ENCODE data around the gene HIVEP3. TPM values are rescaled to one million over a fixed set of nuclear protein-coding genes. Genes with fewer than 3 reads are reported as not detected.

Gene HIVEP3
- total RNA-seq, 2 experiments from 2014 or later = 25.3 to 26.2 TPM

DNA sequence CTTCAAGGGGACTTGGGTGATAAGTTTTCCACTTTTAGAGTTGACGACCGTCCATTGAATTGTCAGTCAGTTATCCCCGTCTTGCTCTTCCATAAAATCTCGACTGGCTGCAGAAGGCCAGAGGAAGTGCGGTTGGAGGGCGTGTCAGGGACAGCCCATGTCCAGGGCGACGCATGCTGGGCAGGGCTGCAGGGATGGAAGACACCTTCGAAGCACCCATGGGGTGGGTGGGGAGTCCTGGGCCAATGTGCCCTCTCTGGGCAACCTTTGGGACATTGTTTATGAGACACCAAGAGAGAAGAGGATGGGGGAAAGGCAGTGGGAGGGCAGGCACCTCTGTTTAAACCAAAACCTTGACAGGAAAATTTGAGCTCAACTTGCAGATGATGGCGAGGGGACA, 395.7 kb downstream of the HIVEP3 start:
- DNase-seq = no peak
- Mint-ChIP-seq H3K4me3 (no peak overlapping the region), H3K4me1 (ENCODE audit: low read depth) (no peaks in the 10 kb centered on the region), H3K9me3 (no peaks in the 10 kb centered on the region), H3K27ac (no peak overlapping the region), H3K36me3 (peaks cover 20% of the 10 kb centered on the region), H3K27me3 (no peaks in the 10 kb centered on the region)
- intact Hi-C loops (cut with micrococcal nuclease) = no loop called here
- CTCF ChIA-PET = interaction anchor here (0.6 kb wide), 1 partner anchor 1604 kb away, joined by 3 read pairs; no protein-coding TSS in a partner anchor
- POLR2A ChIA-PET = no interaction called here

DNA sequence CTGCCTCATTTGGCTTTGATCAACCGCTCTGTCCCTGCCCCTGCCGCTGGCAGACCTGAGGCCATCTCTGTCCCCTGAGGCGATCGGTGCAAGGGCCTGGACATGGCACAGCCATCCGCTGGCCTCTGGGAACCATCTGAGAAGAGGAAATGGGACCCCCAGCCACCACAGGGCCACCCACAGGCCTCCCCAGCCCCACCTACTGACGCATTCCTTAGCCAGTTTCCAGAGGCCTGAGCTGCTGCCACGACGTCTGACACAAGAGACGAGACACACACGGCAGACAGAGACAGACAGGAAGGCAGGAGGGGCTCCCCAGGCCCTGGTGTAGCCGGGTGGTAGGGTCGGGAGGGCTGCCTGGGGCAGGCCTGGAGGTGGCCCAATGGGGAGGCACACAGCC, 397.0 kb downstream of the HIVEP3 start:
- DNase-seq = no peak
- intact Hi-C loops (cut with micrococcal nuclease) = no loop called here
- Mint-ChIP-seq H3K9me3 (no peaks in the 10 kb centered on the region), H3K4me3 (no peak overlapping the region), H3K27ac (no peak overlapping the region), H3K4me1 (ENCODE audit: low read depth) (peaks cover 1% of the 10 kb centered on the region), H3K36me3 (peaks cover 32% of the 10 kb centered on the region), H3K27me3 (no peaks in the 10 kb centered on the region)
- ChIA-PET CTCF (interaction anchor here (1.0 kb wide), 1 partner anchor 290 kb away, joined by 3 read pairs; no protein-coding TSS in a partner anchor), POLR2A (no interaction called here)

DNA sequence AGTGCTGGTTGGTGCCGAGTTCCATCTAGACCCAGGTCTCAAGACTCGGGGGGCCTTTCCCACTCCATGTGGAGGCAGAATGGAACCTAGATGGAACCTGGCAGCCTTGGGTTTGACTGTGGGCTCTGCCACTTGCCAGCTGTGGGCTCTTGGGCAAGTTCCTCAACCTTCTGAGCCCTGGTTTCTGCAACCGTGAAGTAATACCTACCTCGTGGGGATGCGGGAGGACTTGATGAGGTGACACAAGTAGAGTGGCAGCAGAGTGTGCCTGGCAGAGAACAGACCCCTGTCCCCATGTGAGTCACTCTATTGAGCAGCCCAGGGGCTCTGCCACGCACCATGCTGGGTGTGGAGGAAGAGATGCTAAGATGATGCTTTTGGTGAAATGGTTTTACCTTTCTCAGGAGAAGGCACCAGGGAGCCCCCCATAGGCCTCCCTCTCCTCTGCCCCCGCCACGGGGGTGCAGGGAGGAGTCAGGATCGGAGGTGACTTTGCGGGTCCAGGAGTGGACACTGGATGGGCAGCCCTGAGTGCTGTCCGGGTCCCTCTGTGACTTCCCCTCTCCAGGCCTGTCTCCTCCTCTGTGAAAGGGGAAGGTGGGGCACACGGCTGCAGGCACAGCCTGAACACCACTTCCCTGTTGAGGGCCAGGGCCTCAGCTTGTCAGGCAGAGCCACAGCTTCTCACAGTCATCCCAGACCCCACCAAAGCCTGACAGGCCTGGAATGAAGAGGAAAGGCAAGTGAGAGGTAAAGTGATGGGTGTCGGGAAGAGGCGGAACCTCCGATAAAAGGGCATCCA, 397.6 kb downstream of the HIVEP3 start:
- no peaks in the 10 kb centered on the region for H3K27me3 Mint-ChIP-seq
- CTCF ChIA-PET = no interaction called here
- POLR2A ChIA-PET = no interaction called here
- H3K36me3 Mint-ChIP-seq = peaks cover 36% of the 10 kb centered on the region
- intact Hi-C loops (cut with micrococcal nuclease) = no loop called here
- H3K9me3 Mint-ChIP-seq = no peaks in the 10 kb centered on the region
- no peak overlapping the region for H3K4me3 Mint-ChIP-seq
- no peak overlapping the region for H3K27ac Mint-ChIP-seq
- DNase-seq = no peak
- H3K4me1 Mint-ChIP-seq (ENCODE audit: low read depth) = peaks cover 6% of the 10 kb centered on the region

DNA sequence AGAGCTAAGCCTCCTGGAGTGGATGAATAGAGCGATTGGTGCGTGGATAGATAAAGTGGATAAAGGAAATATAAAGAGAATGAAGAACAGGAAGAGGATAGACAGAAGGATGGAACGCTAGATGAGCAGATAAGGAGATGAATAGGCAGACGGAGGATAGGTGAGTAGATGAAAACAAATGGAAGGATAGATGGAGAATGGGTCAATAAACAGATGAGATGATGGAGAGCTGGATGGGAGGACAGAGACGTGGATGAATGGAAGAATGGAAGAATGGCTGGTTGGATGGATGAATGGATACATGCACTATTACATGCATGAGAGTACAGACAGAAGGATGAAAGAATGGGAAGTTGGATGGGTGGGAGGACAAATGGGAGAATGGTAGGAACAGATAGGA, 399.1 kb downstream of the HIVEP3 start:
- Mint-ChIP-seq H3K27ac (no peak overlapping the region), H3K27me3 (no peaks in the 10 kb centered on the region), H3K4me1 (ENCODE audit: low read depth) (peaks cover 6% of the 10 kb centered on the region), H3K4me3 (no peak overlapping the region), H3K9me3 (no peaks in the 10 kb centered on the region), H3K36me3 (peaks cover 39% of the 10 kb centered on the region)
- DNase-seq = no peak
- ChIA-PET CTCF (no interaction called here), POLR2A (no interaction called here)
- intact Hi-C loops (cut with micrococcal nuclease) = loop anchor here (10.0 kb wide), 1 partner anchor 285 kb away; no protein-coding TSS in a partner anchor

DNA sequence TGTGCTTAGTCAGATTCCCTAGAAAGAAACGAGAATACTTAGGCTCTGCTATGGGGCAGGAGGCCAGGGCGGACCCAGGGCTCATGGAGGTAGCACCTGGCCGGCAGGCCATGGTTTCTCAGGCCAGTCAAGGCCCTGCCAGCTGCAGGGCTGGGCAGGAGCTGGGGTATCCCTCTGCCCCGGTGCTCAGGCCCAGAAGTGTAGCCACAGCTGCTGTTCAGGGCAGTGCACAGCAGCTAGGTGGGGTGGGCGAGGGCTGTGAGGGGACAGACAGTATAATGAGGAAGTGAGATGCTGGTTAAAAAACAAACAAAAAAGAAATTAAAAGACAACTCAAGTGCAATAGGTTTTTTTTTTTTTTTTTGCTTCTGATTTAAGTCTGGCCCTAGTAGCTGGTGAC, 400.3 kb downstream of the HIVEP3 start:
- ChIA-PET CTCF (interaction anchor here (0.8 to 1.1 kb wide), 2 partner anchors 23 to 655 kb away, joined by 3 to 4 read pairs; no protein-coding TSS in a partner anchor), POLR2A (no interaction called here)
- H3K36me3 Mint-ChIP-seq = peaks cover 38% of the 10 kb centered on the region
- H3K27me3 Mint-ChIP-seq = no peaks in the 10 kb centered on the region
- intact Hi-C loops (cut with micrococcal nuclease) = loop anchor here (10.0 kb wide), 1 partner anchor 286 kb away; no protein-coding TSS in a partner anchor
- H3K4me1 Mint-ChIP-seq (ENCODE audit: low read depth) = peaks cover 6% of the 10 kb centered on the region
- no peak for DNase-seq
- no peaks in the 10 kb centered on the region for H3K9me3 Mint-ChIP-seq
- H3K27ac Mint-ChIP-seq = no peak overlapping the region
- H3K4me3 Mint-ChIP-seq = no peak overlapping the region

DNA sequence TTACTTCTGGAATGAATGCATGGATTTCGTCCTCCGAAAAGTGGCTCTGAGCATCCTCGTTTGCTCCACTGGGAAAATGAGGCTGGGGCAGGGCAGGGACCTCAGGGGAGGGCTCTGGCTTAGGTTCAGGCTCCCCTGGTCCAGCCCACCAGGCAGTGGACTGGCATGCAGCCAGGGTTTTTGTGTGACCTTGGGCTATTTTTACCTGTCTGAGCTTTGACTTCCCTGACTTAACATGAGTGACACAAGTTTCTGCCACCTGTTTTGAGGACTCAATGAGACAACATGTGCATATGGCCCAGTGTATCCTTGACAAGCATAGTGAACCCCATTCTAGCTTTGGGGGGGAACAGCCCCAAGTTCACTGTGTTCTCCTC, 401.7 kb downstream of the HIVEP3 start:
- POLR2A ChIA-PET = no interaction called here
- no peaks in the 10 kb centered on the region for H3K9me3 Mint-ChIP-seq
- no peak overlapping the region for H3K27ac Mint-ChIP-seq
- H3K27me3 Mint-ChIP-seq = no peaks in the 10 kb centered on the region
- intact Hi-C loops (cut with micrococcal nuclease) = loop anchor here (10.0 kb wide), 1 partner anchor 288 kb away; no protein-coding TSS in a partner anchor
- H3K4me3 Mint-ChIP-seq = no peak overlapping the region
- no peak for DNase-seq
- CTCF ChIA-PET = interaction anchor here (0.6 to 2.3 kb wide), 8 partner anchors 15 to 375 kb away, joined by 3 to 15 read pairs (median 7); no protein-coding TSS in a partner anchor
- H3K36me3 Mint-ChIP-seq = peaks cover 41% of the 10 kb centered on the region
- peaks cover 6% of the 10 kb centered on the region for H3K4me1 Mint-ChIP-seq (ENCODE audit: low read depth)

DNA sequence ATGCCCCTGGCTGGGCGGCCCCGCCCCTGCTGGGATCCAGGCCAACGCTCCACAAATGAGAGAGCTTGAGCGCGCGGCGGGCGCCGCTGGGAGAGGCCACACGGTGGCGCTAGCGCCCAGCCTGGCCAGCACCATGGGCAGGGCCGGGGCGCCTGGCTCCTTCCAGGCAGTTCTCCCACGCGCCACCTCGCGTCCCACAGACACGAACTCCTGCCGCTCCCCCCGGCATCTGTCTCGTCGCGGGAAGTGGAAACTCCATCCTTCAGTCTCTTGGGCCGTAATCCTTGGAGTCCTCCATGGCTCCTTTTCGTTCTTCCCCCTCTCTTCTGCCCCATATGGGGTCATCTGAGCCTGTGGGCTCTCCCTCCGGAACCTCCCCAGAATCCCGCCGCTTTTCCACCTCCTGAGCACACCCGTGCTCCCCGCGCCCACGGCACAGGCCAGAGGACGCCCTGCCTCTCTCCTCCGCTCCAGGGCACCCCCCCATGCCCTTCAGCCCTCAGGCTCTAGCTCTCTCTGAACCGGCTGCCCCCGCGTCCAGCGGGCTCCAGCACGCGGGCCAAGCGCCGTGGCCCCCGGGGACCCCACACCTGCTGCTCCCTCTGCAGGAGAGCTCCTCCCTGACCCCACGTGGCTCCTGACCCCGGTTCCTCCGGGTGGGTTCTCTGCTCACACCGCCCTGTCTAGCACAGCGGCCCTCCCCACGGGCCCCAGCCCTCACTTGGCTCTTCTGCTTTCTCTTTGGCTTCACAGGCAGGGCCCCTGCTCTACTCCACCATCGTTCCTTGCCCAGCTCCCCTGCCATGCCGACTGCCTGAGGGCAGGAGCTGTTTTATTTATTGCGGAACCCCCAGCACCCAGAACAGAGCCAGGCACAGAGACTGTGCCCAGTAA, 402.3 kb downstream of the HIVEP3 start:
- POLR2A ChIA-PET = no interaction called here
- H3K4me3 Mint-ChIP-seq = no peak overlapping the region

DNA sequence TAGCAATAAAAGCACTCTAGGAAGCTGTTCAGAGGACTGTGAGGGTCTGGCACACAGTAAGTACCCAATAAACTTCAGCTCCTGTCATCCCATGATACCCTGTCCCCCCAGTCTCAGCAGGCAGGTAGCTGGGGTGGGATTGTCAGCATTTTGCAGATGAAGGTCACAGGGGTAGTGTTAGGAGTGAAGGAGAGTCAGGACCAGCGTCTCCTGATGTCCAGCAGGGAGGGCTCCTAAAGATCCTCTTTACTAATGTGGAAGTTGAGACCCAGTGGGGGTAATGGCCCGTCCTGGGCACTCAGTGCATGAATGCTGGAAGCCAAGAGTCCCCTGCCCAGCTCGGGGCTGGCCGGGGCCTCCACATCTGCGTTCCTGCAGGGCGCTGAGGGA, 402.9 kb downstream of the HIVEP3 start:
- Mint-ChIP-seq H3K9me3 (no peaks in the 10 kb centered on the region), H3K27me3 (no peaks in the 10 kb centered on the region), H3K4me1 (ENCODE audit: low read depth) (peaks cover 6% of the 10 kb centered on the region), H3K4me3 (no peak overlapping the region), H3K36me3 (peaks cover 47% of the 10 kb centered on the region), H3K27ac (no peak overlapping the region)
- no peak for DNase-seq
- intact Hi-C loops (cut with micrococcal nuclease) = loop anchor here (10.0 kb wide), 1 partner anchor 289 kb away; no protein-coding TSS in a partner anchor
- ChIA-PET POLR2A (no interaction called here), CTCF (interaction anchor here (0.6 to 2.3 kb wide), 15 partner anchors 8 to 647 kb away, joined by 3 to 15 read pairs (median 4); no protein-coding TSS in a partner anchor)

More for the DNA sequence above, 402.3 kb downstream of the HIVEP3 start:
- CTCF ChIA-PET = interaction anchor here (0.6 to 2.3 kb wide), 16 partner anchors 9 to 646 kb away, joined by 3 to 15 read pairs (median 4); no protein-coding TSS in a partner anchor
- Mint-ChIP-seq H3K9me3 (no peaks in the 10 kb centered on the region), H3K4me1 (ENCODE audit: low read depth) (peaks cover 6% of the 10 kb centered on the region), H3K27me3 (no peaks in the 10 kb centered on the region), H3K27ac (peak overlapping the region; percentile 20), H3K36me3 (peaks cover 47% of the 10 kb centered on the region)
- DNase-seq = peak; percentile 78
- intact Hi-C loops (cut with micrococcal nuclease) = loop anchor here (10.0 kb wide), 1 partner anchor 288 kb away; no protein-coding TSS in a partner anchor

DNA sequence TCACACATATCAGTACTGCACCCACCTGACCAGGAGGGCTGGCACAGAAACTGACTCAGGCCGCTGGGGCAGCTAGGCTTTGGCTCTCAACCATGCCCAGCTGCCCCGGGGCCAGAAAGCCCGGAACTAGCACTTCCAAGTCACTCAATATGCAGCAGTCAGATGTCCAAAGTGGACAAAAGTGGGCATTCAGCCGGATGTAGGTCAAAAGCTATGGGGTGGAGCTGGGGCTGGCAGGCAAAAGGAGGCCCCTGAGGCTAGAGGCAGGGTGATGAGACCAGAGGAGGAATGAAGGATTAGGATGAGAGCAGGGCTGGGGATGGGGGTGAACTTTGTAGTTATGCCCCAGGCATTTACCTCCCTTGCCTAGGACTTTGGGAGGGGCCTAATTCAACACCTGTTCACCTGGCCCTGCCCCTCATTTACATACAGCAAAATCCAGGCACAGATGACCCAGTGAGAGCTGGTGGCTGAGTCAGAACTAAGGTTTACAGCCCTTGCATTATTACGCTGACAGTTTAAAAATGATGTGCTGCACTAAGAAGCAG, 403.5 kb downstream of the HIVEP3 start:
- Mint-ChIP-seq H3K36me3 (peaks cover 46% of the 10 kb centered on the region), H3K9me3 (no peaks in the 10 kb centered on the region), H3K27me3 (no peaks in the 10 kb centered on the region), H3K27ac (no peak overlapping the region), H3K4me1 (ENCODE audit: low read depth) (peaks cover 6% of the 10 kb centered on the region), H3K4me3 (no peak overlapping the region)
- DNase-seq = no peak
- POLR2A ChIA-PET = no interaction called here
- intact Hi-C loops (cut with micrococcal nuclease) = loop anchor here (10.0 kb wide), 1 partner anchor 290 kb away; no protein-coding TSS in a partner anchor
- CTCF ChIA-PET = interaction anchor here (0.7 to 2.3 kb wide), 10 partner anchors 19 to 658 kb away, joined by 3 to 15 read pairs (median 4); no protein-coding TSS in a partner anchor

DNA sequence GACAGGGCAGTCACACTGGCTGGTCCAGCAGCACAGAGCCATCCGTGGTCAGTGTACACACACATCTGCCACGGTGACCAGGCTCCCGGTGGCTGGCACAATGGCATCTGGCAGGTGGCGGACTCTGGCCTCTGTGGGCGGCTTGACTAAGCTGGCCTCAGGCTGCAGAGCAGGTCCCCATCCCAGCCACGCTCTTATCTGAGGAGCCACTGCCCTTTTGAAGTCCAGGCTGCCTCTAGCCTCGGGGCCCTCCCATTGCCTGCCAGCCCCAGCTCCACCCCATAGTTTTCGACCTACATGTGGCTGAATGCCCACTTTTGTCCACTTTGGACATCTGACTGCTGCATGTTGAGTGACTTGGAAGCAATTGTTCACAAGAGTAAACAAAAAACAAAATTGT, 404.3 kb downstream of the HIVEP3 start:
- CTCF ChIA-PET = interaction anchor here (1.3 to 1.6 kb wide), 3 partner anchors 12 to 659 kb away, joined by 3 read pairs; no protein-coding TSS in a partner anchor
- intact Hi-C loops (cut with micrococcal nuclease) = loop anchor here (10.0 kb wide), 1 partner anchor 290 kb away; no protein-coding TSS in a partner anchor
- Mint-ChIP-seq H3K9me3 (no peaks in the 10 kb centered on the region), H3K4me1 (ENCODE audit: low read depth) (peaks cover 6% of the 10 kb centered on the region), H3K27ac (no peak overlapping the region), H3K27me3 (no peaks in the 10 kb centered on the region), H3K4me3 (no peak overlapping the region), H3K36me3 (peaks cover 47% of the 10 kb centered on the region)
- DNase-seq = no peak
- POLR2A ChIA-PET = no interaction called here

DNA sequence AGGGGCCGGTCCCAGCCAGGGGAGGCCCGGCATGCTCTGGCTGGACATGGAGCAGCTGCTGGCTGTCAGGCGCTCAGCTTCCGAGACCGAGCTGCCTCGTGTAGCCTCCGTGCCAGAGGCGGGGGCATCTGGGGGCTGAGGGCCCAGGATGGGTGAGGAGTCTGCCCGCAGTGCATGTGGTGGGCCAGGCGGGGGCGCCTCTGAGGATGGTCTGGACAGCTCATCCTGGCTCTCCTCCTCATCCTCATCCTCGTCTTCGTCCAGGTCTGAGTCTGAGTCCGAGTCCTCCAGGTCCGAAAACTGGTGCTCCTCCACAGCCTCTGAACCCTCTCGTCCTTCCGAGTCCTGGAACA, 405.4 kb downstream of the HIVEP3 start:
- Mint-ChIP-seq H3K27me3 (no peaks in the 10 kb centered on the region), H3K4me1 (ENCODE audit: low read depth) (peaks cover 6% of the 10 kb centered on the region), H3K4me3 (no peak overlapping the region), H3K36me3 (peaks cover 47% of the 10 kb centered on the region), H3K27ac (no peak overlapping the region), H3K9me3 (no peaks in the 10 kb centered on the region)
- intact Hi-C loops (cut with micrococcal nuclease) = loop anchor here (10.0 kb wide), 1 partner anchor 291 kb away; no protein-coding TSS in a partner anchor
- DNase-seq = peak; percentile 40
- POLR2A ChIA-PET = no interaction called here
- CTCF ChIA-PET = interaction anchor here (0.8 to 1.3 kb wide), 4 partner anchors 11 to 379 kb away, joined by 3 to 4 read pairs (median 4); no protein-coding TSS in a partner anchor

Measured in activated CD4-positive, alpha-beta memory T cell treated with anti-CD3 and anti-CD28 coated beads for 36 hours (primary cell).